ENCODE measurements around the gene SNTA1.
A peak's percentile ranks its signal among the peaks of the same experiment; 100 is the strongest.
"Not testable (repeated sequence)": the region's sequence is repeated elsewhere in the genome, so short reads cannot be mapped to it uniquely, and the experiment has no call there.

Gene SNTA1

GRCh38 chr20:33437141-33437911 lies 6.2 kb downstream of the SNTA1 start:
- no peak for DNase-seq (ENCODE audit: low read depth)
- H3K4me3 ChIP-seq (ENCODE audit: control insufficient read depth, low read depth, low read length): no peak overlapping the region
- no peak for TF ChIP-seq CTCF (IDR thresholded peaks at IDR 0.05; ENCODE audit: control insufficient read depth, insufficient read depth, low read depth, low read length, missing control alignments)

- no peak for TF ChIP-seq CTCF (IDR thresholded peaks at IDR 0.05; ENCODE audit: control insufficient read depth, insufficient read depth, low read depth, low read length, missing control alignments)
- no peak for DNase-seq (ENCODE audit: low read depth)
- no peak overlapping the region for H3K4me3 ChIP-seq (ENCODE audit: control insufficient read depth, low read depth, low read length)
Observed at GRCh38 chr20:33434434-33434833, 9.1 kb downstream of the SNTA1 start.

GRCh38 chr20:33433465-33434234 lies 9.9 kb downstream of the SNTA1 start:
- H3K4me3 ChIP-seq (ENCODE audit: control insufficient read depth, low read depth, low read length): no peak overlapping the region
- no peak for TF ChIP-seq CTCF (IDR thresholded peaks at IDR 0.05; ENCODE audit: control insufficient read depth, insufficient read depth, low read depth, low read length, missing control alignments)
- no peak for DNase-seq (ENCODE audit: low read depth)

GRCh38 chr20:33431797-33432381 lies 11.7 kb downstream of the SNTA1 start:
- no peak for DNase-seq (ENCODE audit: low read depth)
- TF ChIP-seq CTCF (IDR thresholded peaks at IDR 0.05; ENCODE audit: control insufficient read depth, insufficient read depth, low read depth, low read length, missing control alignments): no peak
- no peak overlapping the region for H3K4me3 ChIP-seq (ENCODE audit: control insufficient read depth, low read depth, low read length)

GRCh38 chr20:33423875-33424274 lies 19.7 kb downstream of the SNTA1 start:
- not testable (repeated sequence) for DNase-seq (ENCODE audit: low read depth); H3K4me3 ChIP-seq (ENCODE audit: control insufficient read depth, low read depth, low read length)

- H3K4me3 ChIP-seq (ENCODE audit: control insufficient read depth, low read depth, low read length): no peak overlapping the region
- no peak for TF ChIP-seq CTCF (IDR thresholded peaks at IDR 0.05; ENCODE audit: control insufficient read depth, insufficient read depth, low read depth, low read length, missing control alignments)
- DNase-seq (ENCODE audit: low read depth): peak; percentile 63
Observed at GRCh38 chr20:33423141-33423834, 20.3 kb downstream of the SNTA1 start.
